Posterior vena cava (tissue), 2 donors: Measurements from ENCODE around the gene KAZN. TPM values are rescaled to one million over a fixed set of nuclear protein-coding genes. Genes with fewer than 3 reads are reported as not detected.

Source experiments
- DNase-seq: peaks from one replicate; pipeline ENCODE4 v3.0.0-alpha.2; 2020; ENCODE audit warnings: low spot score
- intact Hi-C, 2 donors: fragments of 100-400 bp; cut with DNase I; formaldehyde crosslinking; loops; one replicate each; pipeline versions ENCODE4 v1.14.1 to v1.14.2; 2022 to 2023
- total RNA-seq, 2 donors: library from RNA; stranded (reverse); fragmentation: NEBNext Ultra II Directional; extraction: Animal tissue kit (Norgen Biotek cat#: 25700); gene quantifications; one replicate each; pipeline ENCODE4 v1.2.1, GENCODE V29; 2021
- donor health status: DM: yes; HTN: yes; CAD: no.
- donor health status: DM: yes; HTN: yes; CAD: no.

Gene KAZN
- total RNA-seq, 2 donors from 2014 or later, result 6.2 to 10.8 TPM

DNA sequence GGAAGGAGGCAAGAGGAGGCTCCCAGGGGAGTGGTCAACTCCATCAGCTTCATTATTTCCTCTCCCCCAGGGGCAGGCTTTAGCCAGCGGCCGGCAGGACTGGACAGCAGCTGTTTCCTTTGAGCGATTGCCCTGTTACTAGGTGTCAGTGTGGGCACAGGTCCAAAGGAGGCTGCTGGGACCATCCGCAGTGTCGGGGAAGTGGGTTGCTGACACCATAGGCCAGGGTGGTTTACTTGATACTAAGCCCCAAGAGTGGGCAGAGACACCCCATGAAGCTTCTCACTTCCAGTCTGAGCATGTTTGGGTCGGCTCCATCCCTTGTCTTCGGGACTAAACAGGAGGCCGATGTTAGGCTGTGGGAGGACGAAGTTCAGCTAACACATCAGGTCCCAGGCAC, 63.6 kb downstream of the KAZN start:
- intact Hi-C loops, result no loop called here
- DNase-seq, result no peak

DNA sequence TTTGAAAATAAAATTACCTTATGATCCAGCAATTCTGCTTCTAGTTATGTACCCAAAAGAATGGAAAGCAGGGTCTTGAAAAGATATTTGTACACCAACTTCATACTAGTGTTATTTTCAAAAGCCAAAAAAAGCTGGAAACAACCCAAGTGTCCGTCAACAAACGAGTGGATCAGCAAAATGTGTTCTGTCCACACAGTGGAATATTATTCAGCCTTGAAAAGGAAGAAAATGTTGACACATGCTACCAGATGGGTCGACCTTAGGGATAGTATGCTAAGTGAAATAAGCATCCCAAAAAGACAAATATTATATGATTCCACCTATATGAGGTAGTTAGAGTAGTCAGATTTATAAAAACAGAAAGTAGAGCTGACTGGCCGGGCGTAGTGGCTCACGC, 65.3 kb downstream of the KAZN start:
- no peak for DNase-seq
- intact Hi-C loops, result no loop called here

DNA sequence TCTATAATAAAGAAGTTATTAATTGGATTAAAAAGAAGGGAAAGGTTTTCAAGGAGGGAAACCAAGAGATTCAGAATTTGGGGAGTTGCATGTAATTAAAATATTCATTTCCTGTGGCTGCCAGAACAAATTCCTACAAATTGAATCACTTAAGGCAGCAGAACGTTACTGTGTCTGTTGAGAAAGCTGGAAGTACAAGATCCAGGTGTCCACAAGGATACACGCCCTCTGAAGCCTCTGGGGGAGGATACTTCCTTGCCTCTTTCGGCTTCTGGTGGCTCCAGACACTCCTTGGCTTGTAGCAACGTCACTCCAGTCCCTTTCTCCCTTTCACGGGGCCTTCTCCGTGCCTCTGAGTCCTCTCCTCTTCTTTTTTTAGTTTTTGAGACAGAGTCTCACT, 67.9 kb downstream of the KAZN start:
- intact Hi-C loops, result no loop called here
- DNase-seq, result no peak

DNA sequence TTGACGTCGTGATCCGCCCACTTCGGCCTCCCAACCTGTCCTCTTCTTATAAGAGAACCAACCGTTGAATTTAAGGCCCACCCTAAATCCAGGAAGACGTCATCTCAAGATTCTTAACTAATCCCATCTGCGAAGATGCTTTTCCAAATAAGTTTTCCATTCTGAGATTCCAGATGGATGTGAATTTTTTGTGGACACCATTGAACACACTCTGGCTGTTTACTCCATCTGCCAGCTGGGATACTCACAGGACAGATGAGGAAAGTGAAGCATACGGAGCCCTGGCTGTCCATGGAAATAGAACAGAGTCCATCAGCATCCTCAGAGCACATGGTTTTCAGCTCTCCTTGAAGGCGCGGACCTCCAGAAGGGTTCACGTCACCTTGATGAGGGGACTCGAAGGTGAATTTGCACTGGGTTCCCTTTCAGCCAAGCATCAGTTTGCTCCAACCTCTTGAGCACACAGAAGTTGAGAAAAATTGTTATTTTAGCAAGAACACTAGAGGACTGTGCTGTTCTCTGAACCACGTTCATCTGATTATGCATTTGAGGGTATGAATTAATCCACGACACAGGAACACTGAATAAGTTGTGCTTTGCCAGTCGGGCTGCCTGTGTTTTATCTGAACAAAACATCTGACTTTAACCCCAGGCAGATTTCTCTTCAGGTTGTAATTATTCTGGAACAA, 68.6 kb downstream of the KAZN start:
- no peak for DNase-seq
- intact Hi-C loops, result no loop called here

DNA sequence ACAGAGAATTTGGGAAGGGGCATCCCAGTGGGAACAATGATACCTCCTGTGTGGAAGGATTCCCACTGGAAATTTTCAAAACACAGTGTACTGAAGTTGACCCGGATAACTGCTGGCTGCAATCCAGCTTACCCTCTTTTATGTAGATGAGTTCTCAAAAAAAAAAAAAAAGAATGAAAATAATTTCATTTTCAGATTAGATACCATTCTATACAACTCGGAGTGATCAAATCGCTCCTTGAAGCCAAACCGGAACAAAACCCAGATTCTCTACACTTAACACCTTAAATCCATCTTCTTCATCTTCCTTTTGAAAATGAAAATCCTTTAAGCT, 69.1 kb downstream of the KAZN start:
- no peak for DNase-seq

DNA sequence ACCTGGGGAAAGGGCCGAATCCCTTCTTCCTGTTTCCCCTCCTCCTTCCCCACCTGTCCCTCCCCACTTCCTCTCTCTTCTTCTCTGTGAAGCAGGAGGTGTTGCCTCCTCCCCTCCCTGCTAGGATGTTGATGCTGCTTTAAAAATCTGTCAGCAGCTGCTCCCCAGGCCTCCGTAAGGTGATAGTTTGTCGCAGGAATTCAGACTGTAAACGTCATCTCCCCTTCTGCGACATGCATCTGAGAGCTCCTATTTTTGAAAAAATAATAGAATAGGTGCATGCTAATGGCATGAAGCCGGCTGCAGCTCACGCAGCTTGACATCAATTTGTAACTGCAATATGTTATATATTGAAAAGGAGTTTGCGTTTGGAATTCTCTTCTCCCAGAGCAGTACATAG, 70.1 kb downstream of the KAZN start:
- DNase-seq, result no peak
- intact Hi-C loops, result no loop called here

More for the DNA sequence above, 69.1 kb downstream of the KAZN start:
- intact Hi-C loops, result no loop called here

DNA sequence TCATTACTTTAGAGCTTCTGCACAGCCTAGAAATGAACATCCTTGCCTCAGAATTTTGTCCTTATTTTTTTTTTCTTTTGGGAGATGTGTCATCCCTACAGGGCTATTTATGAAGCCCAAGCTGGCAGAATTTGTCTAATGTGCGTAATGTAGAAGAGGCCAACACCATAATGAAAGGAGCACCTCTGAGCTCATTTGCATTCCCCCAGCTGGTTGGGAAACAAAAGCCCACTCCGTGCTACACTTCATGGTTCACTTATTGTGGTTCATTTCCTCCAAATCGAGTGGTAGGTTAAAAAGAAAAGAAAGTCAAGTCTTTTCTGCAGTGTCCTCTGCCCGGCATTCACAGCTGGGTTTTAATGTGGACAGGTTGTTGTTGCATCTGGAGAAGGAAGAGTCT, 73.5 kb downstream of the KAZN start:
- intact Hi-C loops, result no loop called here
- DNase-seq, result no peak

DNA sequence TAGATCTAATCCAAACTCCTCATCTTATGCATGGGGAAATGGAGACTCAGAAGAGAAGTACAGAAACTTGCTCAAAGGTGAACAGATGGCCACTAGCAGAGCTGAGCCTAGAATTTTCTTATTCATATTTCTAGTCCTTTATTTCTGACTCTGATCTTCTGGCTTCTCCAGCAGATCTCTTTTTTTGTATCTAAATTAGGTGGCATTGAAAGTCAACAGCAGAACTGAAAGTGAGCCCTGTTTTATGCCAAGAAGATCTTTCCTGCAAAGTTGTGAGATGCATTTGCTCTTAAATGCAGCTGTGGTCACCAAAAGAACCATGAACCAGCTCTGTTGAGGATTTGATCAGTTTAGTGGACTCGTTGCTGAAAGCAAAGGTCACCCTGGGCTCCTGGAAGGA, 75.5 kb downstream of the KAZN start:
- intact Hi-C loops, result no loop called here

DNA sequence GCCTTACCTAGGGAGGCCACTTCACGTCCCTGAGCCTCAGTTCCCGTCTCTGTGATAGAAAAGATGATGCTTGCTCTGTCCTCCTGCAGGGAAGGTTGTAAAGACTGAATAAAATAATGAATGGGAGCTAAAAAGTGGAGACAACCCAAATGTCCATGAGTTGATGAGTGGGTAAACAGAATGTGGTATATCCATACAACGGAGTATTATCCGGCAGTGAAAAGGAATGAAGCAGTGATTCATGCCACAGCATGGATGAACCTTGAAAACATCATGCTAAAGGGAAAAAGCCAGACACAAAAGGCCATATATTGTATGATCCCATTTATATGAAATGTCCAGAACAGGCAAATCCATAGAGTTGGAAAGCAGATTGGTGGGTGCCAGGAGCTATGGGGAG, 77.9 kb downstream of the KAZN start:
- intact Hi-C loops, result no loop called here
- DNase-seq, result no peak

More for the DNA sequence above, 75.5 kb downstream of the KAZN start:
- no peak for DNase-seq

DNA sequence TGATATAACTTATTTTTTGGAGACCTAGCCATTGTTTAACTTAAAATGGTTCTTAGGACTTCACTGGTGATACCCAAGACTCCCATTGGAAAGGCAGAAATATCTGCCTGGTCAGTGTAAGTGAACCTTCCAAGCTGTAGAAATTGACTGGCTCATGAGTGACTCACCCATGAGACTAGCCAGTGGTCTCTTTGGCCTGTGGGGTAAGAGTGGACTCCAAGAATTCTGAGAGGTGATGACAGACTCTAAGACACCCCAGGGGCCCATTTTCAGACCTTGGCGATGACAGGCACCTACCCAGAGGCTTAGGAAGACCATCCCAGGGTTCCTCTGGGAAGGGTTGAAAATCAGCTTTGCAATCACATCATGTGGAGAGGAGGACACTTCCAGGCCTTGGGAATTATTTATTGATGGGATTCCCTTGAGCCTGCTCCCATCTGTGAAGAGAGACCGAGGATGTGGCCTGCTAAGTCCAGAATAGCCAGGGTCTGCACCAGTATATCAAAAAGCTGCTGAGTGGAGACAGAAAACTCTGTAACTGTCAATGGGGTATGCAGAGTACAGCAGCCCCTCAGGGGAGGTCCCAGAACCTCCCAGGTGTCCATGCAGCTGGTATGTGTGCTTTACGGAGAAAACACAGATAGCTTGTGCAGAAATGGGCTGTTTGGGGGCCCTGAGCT, 78.9 kb downstream of the KAZN start:
- DNase-seq, result no peak
- intact Hi-C loops, result no loop called here

DNA sequence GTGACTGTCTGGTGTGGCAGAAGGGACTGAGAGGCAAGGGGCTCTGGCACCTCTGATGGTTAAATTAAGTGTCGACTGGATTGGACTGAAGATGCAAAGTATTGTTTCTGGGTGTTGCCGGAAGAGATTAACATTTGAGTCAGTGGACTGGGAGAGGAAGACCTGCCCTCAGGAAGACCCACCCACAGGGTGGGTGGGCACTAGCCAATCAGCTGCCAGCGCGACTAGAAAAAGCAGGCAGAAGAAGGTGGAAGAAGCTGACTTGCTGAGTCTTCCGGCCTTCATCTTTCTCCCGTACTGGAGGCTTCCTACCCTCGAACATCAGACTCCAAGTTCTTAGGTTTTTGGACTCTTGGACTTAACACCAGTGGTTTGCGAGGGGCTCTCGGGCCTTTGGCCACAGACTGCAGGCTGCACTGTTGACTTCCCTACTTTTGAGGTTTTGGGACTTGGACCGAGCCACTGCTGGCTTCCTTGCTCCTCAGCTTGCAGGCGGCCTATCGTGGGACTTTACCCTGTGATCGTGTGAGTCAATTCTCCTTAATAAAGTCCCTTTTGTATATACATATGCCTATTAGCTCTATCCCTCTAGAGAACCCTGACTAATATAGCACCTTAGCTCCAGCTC, 79.6 kb downstream of the KAZN start:
- intact Hi-C loops, result no loop called here
- DNase-seq, result no peak

DNA sequence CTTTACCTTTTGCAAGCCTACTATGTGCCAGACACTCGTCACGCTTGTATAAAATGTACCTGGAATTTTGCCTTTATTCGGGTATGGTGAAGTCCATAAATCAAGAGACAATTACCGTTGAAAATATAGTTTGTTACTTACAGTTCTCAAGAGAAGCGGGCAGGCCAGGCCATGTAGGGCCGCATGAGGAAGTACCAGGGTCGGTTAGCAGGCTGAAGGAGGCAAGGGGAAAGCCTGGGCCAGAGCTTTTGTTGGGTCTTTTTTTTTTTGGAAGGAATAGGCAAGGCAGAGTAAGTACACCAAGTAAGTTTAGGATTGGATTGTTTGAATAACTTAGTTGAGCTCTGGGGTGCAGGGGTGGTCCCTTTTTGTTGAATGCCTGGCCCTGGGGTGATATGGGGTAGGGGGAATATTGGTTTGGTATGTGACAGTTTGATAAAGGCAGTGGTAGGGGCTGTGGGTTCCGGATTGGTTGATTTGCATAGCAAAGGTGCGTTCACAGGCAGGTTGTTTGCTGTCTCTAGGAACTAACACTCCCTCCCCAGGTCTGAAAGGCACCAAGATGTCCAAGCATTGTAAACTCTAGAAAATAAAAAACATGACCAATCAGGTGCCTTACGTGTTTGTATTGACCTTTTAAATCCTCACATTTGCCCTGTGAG, 80.7 kb downstream of the KAZN start:
- no peak for DNase-seq
- intact Hi-C loops, result no loop called here

DNA sequence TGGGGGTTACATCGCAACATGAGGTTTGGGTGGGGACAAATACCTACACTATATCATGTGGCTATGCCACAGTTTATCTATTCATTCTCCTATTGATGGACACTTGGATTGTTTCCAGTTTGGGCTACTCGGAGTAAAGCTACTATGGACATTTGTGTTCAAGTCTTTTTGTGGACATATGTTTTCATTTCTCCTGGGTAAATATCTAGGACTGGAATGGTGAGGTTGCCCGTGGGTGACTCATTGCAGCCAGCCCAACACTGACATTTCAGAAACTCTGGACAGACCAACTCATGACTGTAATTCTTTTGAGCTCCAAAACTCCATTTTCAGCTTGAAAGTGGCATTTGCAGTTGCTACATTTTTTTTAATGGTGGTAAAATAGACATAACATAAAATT, 82.7 kb downstream of the KAZN start:
- DNase-seq, result no peak
- intact Hi-C loops, result no loop called here

DNA sequence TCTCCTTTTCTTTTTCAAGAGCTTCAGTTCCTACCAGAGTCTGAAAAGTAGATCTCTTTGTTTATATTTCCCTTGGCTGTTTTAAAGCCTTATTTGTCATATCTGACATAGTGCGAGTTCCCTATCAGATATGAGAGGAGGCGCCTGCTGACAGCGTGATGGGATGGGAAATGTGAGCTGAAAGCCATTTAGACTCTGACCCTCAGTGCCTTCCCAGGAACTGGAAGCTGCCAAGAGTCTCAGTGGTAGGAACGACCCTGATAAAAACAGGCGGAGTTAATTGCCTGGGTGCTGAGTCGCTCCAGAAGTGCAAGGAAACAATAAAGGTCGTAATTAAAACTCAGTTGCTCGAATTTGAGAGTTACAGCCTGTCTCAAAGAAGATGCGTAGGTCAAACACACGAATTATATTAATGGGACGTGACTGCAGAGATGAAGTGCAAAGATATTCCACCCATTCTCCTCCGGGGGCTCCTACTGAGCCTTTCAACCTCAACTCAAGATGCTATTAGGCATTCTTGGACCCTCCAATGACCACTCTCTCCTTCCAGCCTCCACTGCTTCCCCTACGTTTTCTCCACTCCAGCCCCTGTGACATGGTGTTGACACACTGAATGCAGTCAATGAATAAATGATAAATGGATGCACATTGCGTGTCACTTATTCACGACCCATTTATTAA, 84.6 kb downstream of the KAZN start:
- DNase-seq, result no peak
- intact Hi-C loops, result no loop called here

DNA sequence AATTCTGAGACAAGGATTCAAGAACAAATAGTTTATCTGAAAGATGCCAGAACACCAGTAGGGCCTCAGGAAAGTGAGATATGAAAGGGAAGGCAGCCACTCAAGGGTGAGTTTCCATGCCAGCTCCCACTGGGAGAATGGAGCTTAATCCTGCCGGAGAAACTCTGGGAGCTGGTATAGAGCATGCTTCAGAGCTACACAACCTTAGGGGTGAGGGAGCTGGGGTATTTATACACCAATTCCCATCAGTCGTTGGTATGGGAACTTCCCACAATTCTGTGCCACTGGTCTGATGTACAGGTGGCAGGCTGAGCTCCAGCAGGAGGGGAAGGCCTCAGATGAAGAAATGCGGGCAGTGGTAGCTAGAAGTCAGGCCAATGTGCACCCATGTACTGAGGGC, 86.6 kb downstream of the KAZN start:
- intact Hi-C loops, result no loop called here
- no peak for DNase-seq

DNA sequence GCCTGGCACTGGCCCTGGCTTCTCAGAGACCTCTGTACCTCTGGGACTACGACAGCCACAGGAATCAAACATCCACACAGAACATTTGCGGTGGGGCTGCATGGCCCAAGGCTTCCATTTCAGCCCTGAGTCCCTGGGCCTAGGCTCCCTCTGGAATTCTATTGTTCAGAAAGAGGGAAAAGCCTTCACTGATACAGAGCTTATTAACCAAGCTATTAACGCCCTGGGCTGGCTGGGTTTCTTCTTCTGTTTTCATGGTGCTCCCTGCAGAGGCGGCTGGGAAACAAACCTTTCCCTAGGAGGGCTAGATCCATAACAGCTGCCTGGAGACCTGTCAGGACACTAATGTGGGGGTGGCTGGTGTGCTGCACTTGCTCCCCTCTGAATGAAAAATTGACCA, 88.2 kb downstream of the KAZN start:
- no peak for DNase-seq
- intact Hi-C loops, result no loop called here

DNA sequence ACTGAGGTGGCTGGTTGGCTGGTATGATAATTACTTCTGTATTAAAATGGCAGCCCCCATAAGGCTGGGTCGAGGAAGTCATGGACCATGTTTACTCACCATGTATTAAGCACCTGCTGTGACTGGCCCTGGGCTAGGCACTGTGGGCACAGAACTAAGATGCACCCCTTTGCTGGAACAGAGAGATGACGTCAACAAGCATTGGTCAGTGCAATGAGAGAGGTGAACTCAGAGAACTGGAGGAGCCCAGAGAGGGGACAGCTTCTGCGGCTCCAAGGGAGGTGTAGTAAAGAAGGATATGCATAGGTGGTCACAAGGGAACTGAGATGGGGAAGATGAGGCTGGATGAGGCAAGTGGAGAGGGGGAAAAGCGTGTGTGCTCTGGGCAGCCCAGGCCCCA, 88.7 kb downstream of the KAZN start:
- DNase-seq, result no peak
- intact Hi-C loops, result no loop called here

DNA sequence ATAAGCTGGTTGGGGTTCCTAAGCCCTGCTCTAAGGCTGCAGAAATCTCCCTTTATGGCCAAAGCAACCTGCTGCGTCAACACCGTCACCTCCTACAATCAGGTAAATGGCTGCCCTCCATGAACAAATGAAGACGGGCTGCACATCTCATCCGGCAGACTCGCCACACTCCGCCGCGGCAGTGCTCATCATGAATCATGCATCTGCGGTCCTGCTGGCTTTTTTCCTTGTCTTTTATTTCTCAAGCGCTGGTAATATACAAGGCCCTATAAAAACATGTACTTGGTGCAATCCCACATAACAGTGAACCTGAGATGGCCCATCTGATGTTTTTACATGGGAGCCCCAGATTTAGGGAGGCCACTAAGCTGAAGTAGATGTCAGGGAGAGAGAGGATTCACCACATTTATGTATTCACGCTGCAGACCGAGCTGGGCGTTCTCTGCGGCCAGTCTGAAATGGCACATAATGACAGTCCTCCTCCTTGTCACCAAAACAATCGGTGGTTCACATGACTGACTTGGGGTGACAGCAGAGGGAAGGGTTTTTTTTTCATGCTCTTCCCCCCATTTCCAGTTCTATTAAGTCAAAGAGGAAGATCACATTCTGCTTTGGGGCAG, 91.6 kb downstream of the KAZN start:
- intact Hi-C loops, result no loop called here
- no peak for DNase-seq

DNA sequence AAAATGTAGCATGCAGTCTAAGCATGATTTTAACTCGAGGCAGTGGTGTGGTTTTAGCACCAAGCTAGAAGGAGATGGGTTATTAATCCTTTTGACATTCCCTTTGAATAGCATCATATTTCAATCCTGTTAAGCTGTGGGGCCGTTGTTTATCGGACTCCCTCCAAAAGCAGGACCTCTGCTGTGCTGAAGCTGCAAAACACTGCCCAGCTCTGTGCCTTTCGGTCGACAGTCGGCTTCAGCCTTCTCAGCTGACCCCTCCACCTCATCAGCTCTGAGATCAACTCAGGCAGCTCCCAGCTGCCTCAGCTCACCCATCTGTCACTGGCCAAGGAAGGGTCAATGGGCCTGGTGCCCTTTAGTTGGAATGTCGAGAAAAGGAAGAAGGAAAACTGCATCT, 95.5 kb downstream of the KAZN start:
- intact Hi-C loops, result no loop called here
- no peak for DNase-seq

DNA sequence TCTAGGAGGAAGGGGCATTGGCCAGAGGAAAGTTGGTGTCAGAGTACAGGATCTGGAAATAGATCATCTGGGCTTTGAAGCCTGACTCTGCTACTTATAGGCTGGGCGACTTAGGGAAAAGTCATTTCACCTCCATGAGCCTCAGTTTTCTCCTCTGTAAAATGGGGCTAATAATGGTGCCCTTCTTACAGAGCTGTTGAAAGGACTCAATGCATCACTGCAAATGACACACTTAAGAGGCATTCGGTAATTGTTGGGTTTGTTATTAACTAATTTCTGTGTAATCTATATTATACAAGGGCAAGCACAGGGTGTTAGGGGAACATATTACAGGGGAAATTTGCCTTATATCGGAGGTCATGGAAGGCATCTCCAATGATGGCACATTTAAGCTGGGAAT, 96.1 kb downstream of the KAZN start:
- intact Hi-C loops, result no loop called here

More for the DNA sequence above, 96.1 kb downstream of the KAZN start:
- DNase-seq, result no peak
